Measurements from ENCODE around the gene GALNTL6. TPM values are rescaled to one million over a fixed set of nuclear protein-coding genes. Genes with fewer than 3 reads are reported as not detected.

GALNTL6 gene
- total and polyA plus RNA-seq, 2 experiments from 2014 or later = not detected

DNA sequence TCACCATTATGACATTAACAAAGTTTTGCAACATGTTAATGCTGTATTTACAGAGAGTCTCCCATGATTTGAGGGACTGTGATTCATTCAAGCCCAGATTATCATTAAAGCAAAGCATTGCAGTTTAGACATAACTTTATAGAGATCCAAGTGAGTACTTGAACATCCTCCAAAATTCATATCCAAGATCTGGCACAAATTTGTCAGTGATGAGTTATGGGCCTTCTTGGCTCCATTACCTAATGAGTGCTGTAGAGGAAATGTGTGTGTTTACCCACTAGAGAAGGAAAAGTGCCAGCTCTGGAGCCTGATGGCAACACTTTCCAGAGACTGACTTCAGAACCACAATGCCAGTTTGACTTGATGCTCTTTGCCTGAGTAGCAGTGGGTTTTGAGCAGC is 432.3 kb downstream of the GALNTL6 start:
- no peaks in the 10 kb centered on the region for H3F3A ChIP-seq (ENCODE audit: insufficient read depth)
- no peaks in the 10 kb centered on the region for H4K20me1 ChIP-seq (ENCODE audit: insufficient read depth)
- no peak for DNase-seq
- no peak overlapping the region for H3K27ac ChIP-seq
- no peak overlapping the region for H3K9ac ChIP-seq
- in situ Hi-C loops (cut with MboI) = no loop called here
- no peaks in the 10 kb centered on the region for H3K27me3 ChIP-seq (replicated peaks; ENCODE audit: insufficient read depth)
- H3K4me3 ChIP-seq = no peak overlapping the region
- H3K9me2 ChIP-seq (ENCODE audit: insufficient read depth) = no peaks in the 10 kb centered on the region
- H3K9me3 ChIP-seq (ENCODE audit: low read depth) = no peaks in the 10 kb centered on the region
- TF ChIP-seq EZH2phosphoT487 (IDR thresholded peaks at IDR 0.05; ENCODE audit: insufficient read depth, low read depth) (no peak), EZH2 (IDR thresholded peaks at IDR 0.05; ENCODE audit: insufficient read depth, poor library complexity, severe bottlenecking) (no peak)
- no peak overlapping the region for H3K4me2 ChIP-seq (ENCODE audit: unreplicated experiment)
- H2AFZ ChIP-seq = no peak overlapping the region
- no peaks in the 10 kb centered on the region for H3K36me3 ChIP-seq (ENCODE audit: low read depth)
- H3K4me1 ChIP-seq (ENCODE audit: insufficient read depth) = no peaks in the 10 kb centered on the region
- no peaks in the 10 kb centered on the region for H3K79me2 ChIP-seq (ENCODE audit: insufficient read depth)

DNA sequence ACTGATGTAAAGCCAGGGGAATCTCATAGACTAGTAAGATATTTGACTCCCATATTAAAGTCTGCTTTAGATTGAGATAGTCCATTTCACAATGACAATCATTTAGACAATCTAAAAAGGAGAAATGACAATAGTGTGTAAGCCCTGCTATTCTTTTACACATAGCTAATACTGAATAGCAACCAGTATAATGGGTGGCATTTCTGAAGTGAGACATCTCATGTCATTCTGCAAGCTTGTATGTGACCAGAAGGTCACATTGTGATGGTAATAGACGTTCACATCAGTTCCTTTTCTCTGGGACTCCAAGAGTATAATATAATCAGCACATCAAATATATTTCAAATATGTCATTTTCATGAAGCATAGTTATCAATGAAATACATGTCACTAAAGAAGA is 440.2 kb downstream of the GALNTL6 start:
- no peaks in the 10 kb centered on the region for H3K27me3 ChIP-seq (replicated peaks; ENCODE audit: insufficient read depth)
- H3K4me1 ChIP-seq (ENCODE audit: insufficient read depth) = no peaks in the 10 kb centered on the region
- in situ Hi-C loops (cut with MboI) = no loop called here
- 0% methylated on average over 1 of the region's 1 CpG for WGBS, 2 experiments (ENCODE audit: low coverage in 1 of 2, low lambda C conversion rate in 2 of 2, missing lambda C conversion rate in 2 of 2)
- no peaks in the 10 kb centered on the region for H3K79me2 ChIP-seq (ENCODE audit: insufficient read depth)
- no peaks in the 10 kb centered on the region for H3K9me3 ChIP-seq (ENCODE audit: low read depth)
- no peak overlapping the region for H3K27ac ChIP-seq
- no peak for TF ChIP-seq EZH2phosphoT487 (IDR thresholded peaks at IDR 0.05; ENCODE audit: insufficient read depth, low read depth)
- no peak for TF ChIP-seq EZH2 (IDR thresholded peaks at IDR 0.05; ENCODE audit: insufficient read depth, poor library complexity, severe bottlenecking)
- no peaks in the 10 kb centered on the region for H3K9me2 ChIP-seq (ENCODE audit: insufficient read depth)
- H3K9ac ChIP-seq = no peak overlapping the region
- no peaks in the 10 kb centered on the region for H4K20me1 ChIP-seq (ENCODE audit: insufficient read depth)
- no peaks in the 10 kb centered on the region for H3F3A ChIP-seq (ENCODE audit: insufficient read depth)
- no peak for DNase-seq
- H2AFZ ChIP-seq = no peak overlapping the region
- H3K36me3 ChIP-seq (ENCODE audit: low read depth) = no peaks in the 10 kb centered on the region
- no peak overlapping the region for H3K4me2 ChIP-seq (ENCODE audit: unreplicated experiment)
- H3K4me3 ChIP-seq = no peak overlapping the region

DNA sequence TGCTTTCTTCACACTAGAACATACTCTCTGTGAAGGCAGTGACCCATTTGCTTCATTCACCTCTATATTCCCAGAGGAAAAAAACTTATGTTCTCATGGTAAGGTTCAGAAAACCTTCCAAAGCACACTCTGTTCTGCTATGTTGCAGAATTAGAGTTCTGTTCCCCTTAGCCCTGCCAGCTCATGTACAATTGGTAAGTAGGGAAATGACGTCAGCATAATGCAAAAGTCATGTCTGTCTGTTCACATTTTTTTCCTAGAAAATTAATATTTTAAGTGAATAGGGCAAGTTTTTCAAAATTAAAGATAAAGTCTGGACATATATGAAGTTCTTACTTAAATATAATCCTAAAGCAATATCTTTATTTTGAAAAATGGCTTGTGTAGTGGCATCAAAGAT is 443.6 kb downstream of the GALNTL6 start:
- Histone ChIP-seq H3K79me2 (ENCODE audit: insufficient read depth) (no peaks in the 10 kb centered on the region), H2AFZ (no peak overlapping the region), H3K9ac (no peak overlapping the region), H3K4me1 (ENCODE audit: insufficient read depth) (no peaks in the 10 kb centered on the region), H3K9me3 (ENCODE audit: low read depth) (no peaks in the 10 kb centered on the region), H3K4me3 (no peak overlapping the region), H3K27ac (no peak overlapping the region), H3F3A (ENCODE audit: insufficient read depth) (no peaks in the 10 kb centered on the region), H4K20me1 (ENCODE audit: insufficient read depth) (no peaks in the 10 kb centered on the region), H3K9me2 (ENCODE audit: insufficient read depth) (no peaks in the 10 kb centered on the region), H3K4me2 (ENCODE audit: unreplicated experiment) (no peak overlapping the region), H3K27me3 (replicated peaks; ENCODE audit: insufficient read depth) (no peaks in the 10 kb centered on the region), H3K36me3 (ENCODE audit: low read depth) (no peaks in the 10 kb centered on the region)
- no peak for TF ChIP-seq EZH2phosphoT487 (IDR thresholded peaks at IDR 0.05; ENCODE audit: insufficient read depth, low read depth)
- TF ChIP-seq EZH2 (IDR thresholded peaks at IDR 0.05; ENCODE audit: insufficient read depth, poor library complexity, severe bottlenecking) = no peak
- WGBS, 2 experiments (ENCODE audit: low coverage in 1 of 2, low lambda C conversion rate in 2 of 2, missing lambda C conversion rate in 2 of 2) = 2 to 13% methylated on average over 1 of the region's 1 CpG
- no peak for DNase-seq
- in situ Hi-C loops (cut with MboI) = no loop called here

DNA sequence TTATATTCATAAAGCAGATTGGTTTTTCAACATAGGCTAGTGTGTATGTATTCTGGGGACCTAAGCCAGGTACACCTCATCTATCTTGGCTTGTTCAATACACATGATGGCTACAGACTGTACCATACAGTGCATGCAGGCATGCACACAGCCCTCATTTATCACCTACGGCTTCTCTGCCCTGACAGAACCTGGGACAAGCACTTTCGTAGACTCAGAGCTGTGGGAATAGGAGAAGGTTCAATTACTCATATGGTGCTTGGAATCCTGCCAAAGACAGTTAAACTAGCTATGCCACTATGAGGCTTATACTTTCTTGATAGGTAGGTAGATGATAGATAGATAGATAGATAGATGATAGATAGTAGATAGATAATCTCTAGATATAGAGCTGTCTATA is 457.2 kb downstream of the GALNTL6 start:
- Histone ChIP-seq H3K4me1 (ENCODE audit: insufficient read depth) (no peaks in the 10 kb centered on the region), H3K36me3 (ENCODE audit: low read depth) (no peaks in the 10 kb centered on the region), H3F3A (ENCODE audit: insufficient read depth) (no peaks in the 10 kb centered on the region), H3K4me2 (ENCODE audit: unreplicated experiment) (no peak overlapping the region), H4K20me1 (ENCODE audit: insufficient read depth) (no peaks in the 10 kb centered on the region), H3K4me3 (no peak overlapping the region), H3K9me2 (ENCODE audit: insufficient read depth) (no peaks in the 10 kb centered on the region), H3K79me2 (ENCODE audit: insufficient read depth) (no peaks in the 10 kb centered on the region), H3K9me3 (ENCODE audit: low read depth) (no peaks in the 10 kb centered on the region), H3K27ac (no peak overlapping the region), H2AFZ (no peak overlapping the region), H3K9ac (no peak overlapping the region), H3K27me3 (replicated peaks; ENCODE audit: insufficient read depth) (no peaks in the 10 kb centered on the region)
- TF ChIP-seq EZH2phosphoT487 (IDR thresholded peaks at IDR 0.05; ENCODE audit: insufficient read depth, low read depth) (no peak), EZH2 (IDR thresholded peaks at IDR 0.05; ENCODE audit: insufficient read depth, poor library complexity, severe bottlenecking) (no peak)
- WGBS, 2 experiments (ENCODE audit: low coverage in 1 of 2, low lambda C conversion rate in 2 of 2, missing lambda C conversion rate in 2 of 2) = 25 to 30% methylated on average over 2 of the region's 2 CpGs
- peak; percentile 16 for DNase-seq
- in situ Hi-C loops (cut with MboI) = no loop called here

DNA sequence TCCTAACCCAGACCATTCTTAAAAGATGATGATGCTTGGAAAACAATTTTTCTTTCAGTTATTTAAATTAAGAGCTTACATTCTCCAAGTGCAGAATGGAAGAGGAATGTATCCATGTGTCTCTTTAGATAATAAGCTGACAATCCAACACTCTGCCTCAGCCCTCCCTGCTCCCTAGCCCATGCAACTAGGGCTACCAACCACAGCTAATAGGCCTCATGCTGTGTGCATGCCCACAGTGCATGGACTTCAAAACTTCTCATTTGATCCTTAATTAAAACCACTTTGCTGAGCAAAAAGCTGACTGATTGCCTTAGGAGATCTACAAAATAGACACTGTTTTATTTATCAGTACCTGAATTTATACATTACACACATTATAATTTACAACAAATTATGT is 473.9 kb downstream of the GALNTL6 start:
- Histone ChIP-seq H3K36me3 (ENCODE audit: low read depth) (no peaks in the 10 kb centered on the region), H3K9me2 (ENCODE audit: insufficient read depth) (0 out of 2 replicates have a peak, but pooled peaks cover 2% of the 10 kb centered on the region), H3K4me1 (ENCODE audit: insufficient read depth) (no peaks in the 10 kb centered on the region), H3K4me2 (ENCODE audit: unreplicated experiment) (no peak overlapping the region), H3F3A (ENCODE audit: insufficient read depth) (no peaks in the 10 kb centered on the region), H3K9ac (no peak overlapping the region), H3K4me3 (no peak overlapping the region), H3K27ac (no peak overlapping the region), H3K79me2 (ENCODE audit: insufficient read depth) (no peaks in the 10 kb centered on the region), H3K27me3 (replicated peaks; ENCODE audit: insufficient read depth) (no peaks in the 10 kb centered on the region), H4K20me1 (ENCODE audit: insufficient read depth) (no peaks in the 10 kb centered on the region), H2AFZ (no peak overlapping the region), H3K9me3 (ENCODE audit: low read depth) (no peaks in the 10 kb centered on the region)
- TF ChIP-seq EZH2phosphoT487 (IDR thresholded peaks at IDR 0.05; ENCODE audit: insufficient read depth, low read depth) (no peak), EZH2 (IDR thresholded peaks at IDR 0.05; ENCODE audit: insufficient read depth, poor library complexity, severe bottlenecking) (no peak)
- no peak for DNase-seq
- in situ Hi-C loops (cut with MboI) = no loop called here
